IMR-90 (cell line): ENCODE measurements around the gene MPP1.
"Not testable (repeated sequence)": the region's sequence is repeated elsewhere in the genome, so short reads cannot be mapped to it uniquely, and the experiment has no call there.

ENCODE experiments used
- BHLHE40 ChIP-seq: fragments of 150-350 bp; IDR thresholded peaks from 2 replicates; pipeline ENCODE4 v1.6.1; 2016; ENCODE audit warnings: mild to moderate bottlenecking, low read depth, low read length
- CEBPB ChIP-seq: IDR thresholded peaks from 2 replicates; pipeline ENCODE4 v1.6.1; 2012; ENCODE audit warnings: low read depth, low read length, improper control_type of control experiment
- CHD1 ChIP-seq: IDR thresholded peaks from 2 replicates; pipeline ENCODE4 v1.6.1; 2012; ENCODE audit warnings: low read depth, low read length, improper control_type of control experiment
- CTCF ChIP-seq: conservative IDR thresholded peaks from 2 replicates; pipeline ENCODE4 v1.5.1; 2012; ENCODE audit warnings: mild to moderate bottlenecking, low read depth, low read length, improper control_type of control experiment
- MAFK ChIP-seq: IDR thresholded peaks from 2 replicates; pipeline ENCODE4 v1.6.1; 2012; ENCODE audit warnings: low read depth, low read length, improper control_type of control experiment
- MAZ ChIP-seq: IDR thresholded peaks from 2 replicates; pipeline ENCODE4 v1.6.1; 2012; ENCODE audit warnings: low read depth, mild to moderate bottlenecking, low read length, improper control_type of control experiment, moderate library complexity, borderline replicate concordance
- MXI1 ChIP-seq: IDR thresholded peaks from 2 replicates; pipeline ENCODE4 v1.6.1; 2012; ENCODE audit warnings: low read depth, mild to moderate bottlenecking, low read length, moderate library complexity, borderline replicate concordance
- NFE2L2 ChIP-seq: fragments of 150-350 bp; IDR thresholded peaks from 2 replicates; pipeline ENCODE4 v1.6.1; 2016; ENCODE audit warnings: low read depth, mild to moderate bottlenecking, low read length
- POLR2A ChIP-seq: IDR thresholded peaks from 2 replicates; pipeline ENCODE4 v1.6.1; 2012; ENCODE audit warnings: mild to moderate bottlenecking, low read depth, low read length
- RAD21 ChIP-seq: IDR thresholded peaks from 2 replicates; pipeline ENCODE4 v1.6.1; 2012; ENCODE audit warnings: low read length, improper control_type of control experiment
- RCOR1 ChIP-seq: IDR thresholded peaks from 2 replicates; pipeline ENCODE4 v1.6.1; 2012; ENCODE audit warnings: mild to moderate bottlenecking, low read length, improper control_type of control experiment; ENCODE audit not compliant: insufficient replicate concordance
- RFX5 ChIP-seq: IDR thresholded peaks from 2 replicates; pipeline ENCODE4 v1.8.0; 2012; ENCODE audit warnings: low read depth, mild to moderate bottlenecking, low read length, moderate library complexity
- SMC3 ChIP-seq: fragments of 150-350 bp; IDR thresholded peaks from 2 replicates; pipeline ENCODE4 v1.6.1; 2016; ENCODE audit warnings: low read depth, mild to moderate bottlenecking, antibody characterized with exemption, low read length, moderate library complexity

- TF ChIP-seq CTCF, CHD1, NFE2L2, SMC3, BHLHE40, POLR2A, MXI1, RFX5, MAFK, RCOR1, MAZ, RAD21, CEBPB: not testable (repeated sequence)
Observed at GRCh38 chrX:154825586-154825985, 20.3 kb upstream of the MPP1 start.
